ENCODE measurements around the gene PTGER3.
"Not testable (repeated sequence)": the region's sequence is repeated elsewhere in the genome, so short reads cannot be mapped to it uniquely, and the experiment has no call there.

GRCh38 chr1:70985776-70986225, 61.8 kb downstream of the PTGER3 start:
- TF ChIP-seq CTCF, POLR2A (IDR thresholded peaks at IDR 0.05): not testable (repeated sequence)
